HepG2 (cell line): Measurements from ENCODE around the gene EHD4. TPM values are rescaled to one million over a fixed set of nuclear protein-coding genes. Genes with fewer than 3 reads are reported as not detected.

Experiments used
- ATAC-seq: fragments of 200-7000 bp; cut with Tn5 transposase; 3 replicates; pipeline ENCODE4 v1.9.1; 2020; ENCODE audit warnings: mild to moderate bottlenecking, moderate library complexity
- BruUV-seq: library from RNA; stranded (reverse); fragments of 400-500 nt; replicated peaks from 2 replicates; lab custom pipeline; 2021; lab: Mats Ljungman, UMichigan
- CTCF ChIA-PET: fragments of 300-600 bp; formaldehyde crosslinking; extraction: SDS; loops from one replicate; lab custom pipeline; 2021; ENCODE audit warnings: low total read pairs, inconsistent platforms, low intra/inter-chr PET ratio; lab: Yijun Ruan, JAX
- POLR2A ChIA-PET: fragments of 350-600 bp; sonication (Branson Sonifier 250); formaldehyde crosslinking; loops from one replicate; lab custom pipeline; 2020; ENCODE audit warnings: antibody characterized with exemption, inconsistent platforms; lab: Yijun Ruan, JAX
- DNase-seq: peaks from one replicate; pipeline ENCODE4 v3.0.0-alpha.2; 2015; ENCODE audit warnings: low spot score
- FAIRE-seq: peaks from 3 replicates; lab custom pipeline; 2011; peaks lifted over from hg19 to GRCh38; lab: Jason Lieb, UNC
- H2AFZ ChIP-seq: one replicate; pipeline ENCODE4 v1.6.1; 2011; ENCODE audit warnings: low read length, inconsistent platforms
- H3K27ac ChIP-seq: fragments of 300-600 bp; 3 replicates; pipeline ENCODE4 v1.8.0; 2011; ENCODE audit warnings: mixed run types, mild to moderate bottlenecking, mixed read lengths, low read length, inconsistent platforms; ENCODE audit not compliant: insufficient read depth; ENCODE audit errors: extremely low read length
- H3K27me3 ChIP-seq, 2 experiments: fragments of 200-600 bp in 1 of 2; 2 replicates in 1 of 2; 3 replicates in 1 of 2; pipeline versions ENCODE4 v1.6.0 to v1.8.0; 2011; ENCODE audit warnings: low read length in 2 of 2, mild to moderate bottlenecking in 2 of 2, moderate library complexity in 2 of 2, inconsistent platforms in 1 of 2; ENCODE audit not compliant: insufficient read depth in 2 of 2, control insufficient read depth in 1 of 2
- H3K36me3 ChIP-seq, 2 experiments: fragments of 200-600 bp in 1 of 2; replicated peaks in 1 of 2; 2 replicates in 1 of 2; 3 replicates in 1 of 2; pipeline versions ENCODE4 v1.5.1 to v1.8.0; 2011; ENCODE audit warnings: low read length in 2 of 2, inconsistent platforms in 1 of 2; ENCODE audit not compliant: insufficient read depth in 2 of 2, control insufficient read depth in 1 of 2
- H3K4me1 ChIP-seq: 2 replicates; pipeline ENCODE4 v1.5.1; 2012; ENCODE audit warnings: low read length, inconsistent platforms; ENCODE audit not compliant: insufficient read depth
- H3K4me2 ChIP-seq: 2 replicates; pipeline ENCODE4 v1.6.0; 2011; ENCODE audit warnings: low read depth, low read length, inconsistent platforms
- H3K4me3 ChIP-seq, 3 experiments: fragments of 200-600 bp in 1 of 3; sonication (generic), shearing (Covaris generic) in 1 of 3; replicated peaks in 1 of 3; 2 replicates each; pipeline ENCODE4 v1.5.1; 2011 to 2016; ENCODE audit warnings: low read length in 3 of 3, inconsistent platforms in 2 of 3, low read depth in 2 of 3, mild to moderate bottlenecking in 2 of 3, control low read depth in 1 of 3, mixed read lengths in 1 of 3; ENCODE audit not compliant: insufficient read depth in 1 of 3
- H3K79me2 ChIP-seq: one replicate; pipeline ENCODE4 v1.6.1; 2011; ENCODE audit warnings: low read length, inconsistent platforms; ENCODE audit not compliant: insufficient read depth
- H3K9ac ChIP-seq: 2 replicates; pipeline ENCODE4 v1.6.0; 2011; ENCODE audit warnings: mild to moderate bottlenecking, low read depth, low read length, inconsistent platforms; ENCODE audit not compliant: insufficient read depth
- H3K9me3 ChIP-seq: 2 replicates; pipeline ENCODE4 v1.5.1; 2012; ENCODE audit warnings: mild to moderate bottlenecking, low read length
- H4K20me1 ChIP-seq: 2 replicates; pipeline ENCODE4 v1.6.0; 2011; ENCODE audit warnings: inconsistent platforms, mild to moderate bottlenecking, low read length, moderate library complexity; ENCODE audit not compliant: insufficient read depth
- ARID5B ChIP-seq: IDR thresholded peaks from 2 replicates; pipeline ENCODE4 v1.4.0; 2020; ENCODE audit warnings: mild to moderate bottlenecking, missing genetic modification reagents
- HNRNPK ChIP-seq: fragments of 200-400 bp; formaldehyde crosslinking; IDR thresholded peaks from 2 replicates; pipeline ENCODE4 v1.6.1; 2018; ENCODE audit warnings: low read length, low read depth, moderate library complexity, mild to moderate bottlenecking; ENCODE audit not compliant: poor library complexity, severe bottlenecking
- MTA3 ChIP-seq: sonication (generic); formaldehyde crosslinking; IDR thresholded peaks from 2 replicates; pipeline ENCODE4 v1.4.0; 2020; ENCODE audit warnings: missing genetic modification reagents
- PAWR ChIP-seq: sonication (generic); formaldehyde crosslinking; IDR thresholded peaks from 2 replicates; pipeline ENCODE4 v1.4.0; 2020; ENCODE audit warnings: missing genetic modification reagents, mild to moderate bottlenecking, borderline replicate concordance
- ZFX ChIP-seq: sonication (generic); formaldehyde crosslinking; IDR thresholded peaks from 2 replicates; pipeline ENCODE4 v1.4.0; 2020; ENCODE audit warnings: mild to moderate bottlenecking, low read depth, missing genetic modification reagents, moderate library complexity
- ZNF138 ChIP-seq: sonication (generic); formaldehyde crosslinking; IDR thresholded peaks from 2 replicates; pipeline ENCODE4 v1.5.0; 2020; ENCODE audit warnings: mild to moderate bottlenecking, low read depth, missing genetic modification reagents
- WGBS: methylation state at CpG from one replicate; pipeline ENCODE4 v1.1.6; 2017; ENCODE audit warnings: low lambda C conversion rate; 5-methylcytosine and 5-hydroxymethylcytosine counted together
- in situ Hi-C: cut with HindIII; loops from 2 replicates; pipeline ENCODE4 v1.10.0; 2017; ENCODE audit warnings: low pct_unique_long_range_greater_than_20kb; ENCODE audit not compliant: extremely low pct_ligation_motif_present
- intact Hi-C: fragments of 100-400 bp; cut with micrococcal nuclease; formaldehyde crosslinking; loops from one replicate; pipeline ENCODE4 v1.10.0; 2022; ENCODE audit not compliant: unreplicated experiment
- polyA plus RNA-seq, 8 experiments: library from polyadenylated mRNA; depleted of rRNA in 3 of 8; stranded (reverse) in 7 of 8; unstranded in 1 of 8; fragments of >200 nt; fragmentation: Illumina TruSeq in 4 of 8; extraction: Trizol in 4 of 8; gene quantifications; 2 replicates each; pipeline versions ENCODE4 v1.2.1 to v1.2.3, GENCODE V29; 2011 to 2016; ENCODE audit warnings: low read depth in 4 of 8, missing spikeins in 1 of 8, mixed read lengths in 1 of 8; ENCODE audit not compliant: insufficient read depth in 1 of 8
- total RNA-seq, 5 experiments: library from RNA; depleted of rRNA; stranded (reverse); fragments of >200 nt; fragmentation: Illumina TruSeq; extraction: Trizol; gene quantifications; 2 replicates each; pipeline ENCODE4 v1.2.3, GENCODE V29; 2016; ENCODE audit warnings: low read depth in 1 of 5
- TF ChIP-seq, protein P1 (sequence below): sonication (generic); formaldehyde crosslinking; IDR thresholded peaks from 2 replicates; pipeline ENCODE4 v1.4.0; 2020; ENCODE audit warnings: missing genetic modification reagents

Gene EHD4
- total and polyA plus RNA-seq, 2 of the 13 experiments (the other 11 are each of a cell fraction or from before 2014, with no cell fraction given): 3.1 to 4.8 TPM

- TF ChIP-seq, protein P1, sequence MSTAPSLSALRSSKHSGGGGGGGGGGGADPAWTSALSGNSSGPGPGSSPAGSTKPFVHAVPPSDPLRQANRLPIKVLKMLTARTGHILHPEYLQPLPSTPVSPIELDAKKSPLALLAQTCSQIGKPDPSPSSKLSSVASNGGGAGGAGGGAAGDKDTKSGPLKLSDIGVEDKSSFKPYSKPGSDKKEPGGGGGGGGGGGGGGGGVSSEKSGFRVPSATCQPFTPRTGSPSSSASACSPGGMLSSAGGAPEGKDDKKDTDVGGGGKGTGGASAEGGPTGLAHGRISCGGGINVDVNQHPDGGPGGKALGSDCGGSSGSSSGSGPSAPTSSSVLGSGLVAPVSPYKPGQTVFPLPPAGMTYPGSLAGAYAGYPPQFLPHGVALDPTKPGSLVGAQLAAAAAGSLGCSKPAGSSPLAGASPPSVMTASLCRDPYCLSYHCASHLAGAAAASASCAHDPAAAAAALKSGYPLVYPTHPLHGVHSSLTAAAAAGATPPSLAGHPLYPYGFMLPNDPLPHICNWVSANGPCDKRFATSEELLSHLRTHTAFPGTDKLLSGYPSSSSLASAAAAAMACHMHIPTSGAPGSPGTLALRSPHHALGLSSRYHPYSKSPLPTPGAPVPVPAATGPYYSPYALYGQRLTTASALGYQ: no peak
- no peak for TF ChIP-seq ZNF138
- no peak for TF ChIP-seq ARID5B (CRISPR knock-in tag)
- no peak for TF ChIP-seq ZFX (CRISPR knock-in tag)
- TF ChIP-seq PAWR (CRISPR knock-in tag): no peak
Observed at GRCh38 chr15:41854443-41854842, 117.9 kb downstream of the EHD4 start (continued).

- TF ChIP-seq HNRNPK (no peak), MTA3 (no peak)
- no peaks in the 10 kb centered on the region for H3K36me3 ChIP-seq
- H3K4me3 ChIP-seq: no peak overlapping the region
- ATAC-seq: no peak
- 60% methylated on average over 1 of the region's 10 CpGs for WGBS
- H3K4me1 ChIP-seq: peaks cover 12% of the 10 kb centered on the region
- ChIA-PET POLR2A (no interaction called here), CTCF (no interaction called here)
- H3K79me2 ChIP-seq: no peaks in the 10 kb centered on the region
- in situ Hi-C loops: no loop called here
- H3K9me3 ChIP-seq: no peaks in the 10 kb centered on the region
- H3K9ac ChIP-seq: no peak overlapping the region
- no peak overlapping the region for H2AFZ ChIP-seq
- no peak overlapping the region for H3K4me2 ChIP-seq
- no peak for DNase-seq
- H4K20me1 ChIP-seq: no peaks in the 10 kb centered on the region; the same call in 1 of the 2 replicates
- BruUV-seq: no TSS peak
- FAIRE-seq: no peak
- peaks cover 10 to 33% of the 10 kb centered on the region in 2 experiments; a peak in 4 of 5 replicates for H3K27me3 ChIP-seq
- no peak overlapping the region for H3K27ac ChIP-seq
- intact Hi-C loops: no loop called here
Observed at GRCh38 chr15:41853831-41854230, 118.5 kb downstream of the EHD4 start.
